HepG2 (cell line): ENCODE results near the gene WDR18. TPM values are rescaled to one million over a fixed set of nuclear protein-coding genes. Genes with fewer than 3 reads are reported as not detected.

ENCODE experiments used
- BORCS8-MEF2B ChIP-seq: sonication (generic); formaldehyde crosslinking; IDR thresholded peaks from 2 replicates; pipeline ENCODE4 v1.8.0; 2022; ENCODE audit warnings: mild to moderate bottlenecking, missing genetic modification reagents
- CHCHD3 ChIP-seq: sonication (generic); formaldehyde crosslinking; IDR thresholded peaks from 2 replicates; pipeline ENCODE4 v1.8.0; 2022; ENCODE audit warnings: mild to moderate bottlenecking, missing genetic modification reagents, moderate library complexity
- FIP1L1 ChIP-seq: fragments of 200-400 bp; formaldehyde crosslinking; IDR thresholded peaks from 2 replicates; pipeline ENCODE4 v1.6.1; 2018; ENCODE audit warnings: low read depth, mild to moderate bottlenecking, low read length, moderate library complexity, borderline replicate concordance; ENCODE audit not compliant: insufficient read depth
- FOSL2 ChIP-seq: sonication (generic); formaldehyde crosslinking; IDR thresholded peaks from 2 replicates; pipeline ENCODE4 v1.4.0; 2020; ENCODE audit warnings: missing genetic modification reagents
- FOXA1 ChIP-seq, 2 experiments: fragments of 450-650 bp in 1 of 2; sonication (generic) in 1 of 2; formaldehyde crosslinking in 1 of 2; IDR thresholded peaks; 2 replicates each; pipeline versions ENCODE4 v1.4.0 to v1.6.1; 2016 to 2020; ENCODE audit warnings: missing genetic modification reagents in 1 of 2
- GTF2F1 ChIP-seq: fragments of 150-350 bp; IDR thresholded peaks from 2 replicates; pipeline ENCODE4 v1.6.1; 2014; ENCODE audit warnings: low read length
- GZF1 ChIP-seq: sonication (generic); formaldehyde crosslinking; IDR thresholded peaks from 2 replicates; pipeline ENCODE4 v1.5.1; 2020; ENCODE audit warnings: mild to moderate bottlenecking, missing genetic modification reagents
- HOXA5 ChIP-seq: sonication (generic); formaldehyde crosslinking; IDR thresholded peaks from 2 replicates; pipeline ENCODE4 v1.4.0; 2020; ENCODE audit warnings: missing genetic modification reagents
- KDM3A ChIP-seq: IDR thresholded peaks from 2 replicates; pipeline ENCODE4 v1.6.1; 2018; ENCODE audit warnings: low read depth, missing compliant biosample characterization
- KLF15 ChIP-seq: sonication (generic); formaldehyde crosslinking; IDR thresholded peaks from 2 replicates; pipeline ENCODE4 v1.8.1; 2023; ENCODE audit warnings: borderline replicate concordance, mild to moderate bottlenecking, inconsistent platforms, missing genetic modification reagents, mixed read lengths
- NFKBIZ ChIP-seq: IDR thresholded peaks from 2 replicates; pipeline ENCODE4 v1.6.1; 2018; ENCODE audit warnings: missing genetic modification reagents, missing compliant biosample characterization
- SALL2 ChIP-seq: sonication (generic); formaldehyde crosslinking; IDR thresholded peaks from 2 replicates; pipeline ENCODE4 v1.8.1; 2023; ENCODE audit warnings: mild to moderate bottlenecking, missing genetic modification reagents, inconsistent platforms
- SIX4 ChIP-seq: sonication (generic); formaldehyde crosslinking; IDR thresholded peaks from 2 replicates; pipeline ENCODE4 v1.4.0; 2020; ENCODE audit warnings: missing genetic modification reagents
- SMARCE1 ChIP-seq: fragments of 450-650 bp; IDR thresholded peaks from 2 replicates; pipeline ENCODE4 v1.6.1; 2017; ENCODE audit warnings: borderline replicate concordance
- SMYD3 ChIP-seq: sonication (generic); formaldehyde crosslinking; IDR thresholded peaks from 2 replicates; pipeline ENCODE4 v1.8.1; 2023; ENCODE audit warnings: mild to moderate bottlenecking, missing genetic modification reagents
- SP140L ChIP-seq: sonication (generic); formaldehyde crosslinking; IDR thresholded peaks from 2 replicates; pipeline ENCODE4 v1.4.0; 2020; ENCODE audit warnings: missing genetic modification reagents, borderline replicate concordance
- SRSF1 ChIP-seq: fragments of 200-400 bp; formaldehyde crosslinking; optimal IDR thresholded peaks from 2 replicates; pipeline ENCODE3; 2017; ENCODE audit warnings: mild to moderate bottlenecking, low read depth, low read length, moderate library complexity
- ZFP82 ChIP-seq: sonication (generic); formaldehyde crosslinking; IDR thresholded peaks from 2 replicates; pipeline ENCODE4 v1.5.1; 2020; ENCODE audit warnings: mild to moderate bottlenecking, missing genetic modification reagents, borderline replicate concordance
- ZNF317 ChIP-seq: sonication (generic); formaldehyde crosslinking; IDR thresholded peaks from 2 replicates; pipeline ENCODE4 v1.5.0; 2020; ENCODE audit warnings: mild to moderate bottlenecking, missing genetic modification reagents
- ZNF496 ChIP-seq: sonication (generic); formaldehyde crosslinking; IDR thresholded peaks from 2 replicates; pipeline ENCODE4 v1.8.1; 2023; ENCODE audit warnings: mild to moderate bottlenecking, moderate library complexity, missing genetic modification reagents; ENCODE audit not compliant: insufficient replicate concordance
- ZNF891 ChIP-seq: sonication (generic); formaldehyde crosslinking; IDR thresholded peaks from 2 replicates; pipeline ENCODE4 v1.5.0; 2020; ENCODE audit warnings: mild to moderate bottlenecking, missing genetic modification reagents
- polyA plus RNA-seq, 8 experiments: library from polyadenylated mRNA; depleted of rRNA in 3 of 8; stranded (reverse) in 7 of 8; unstranded in 1 of 8; fragments of >200 nt; fragmentation: Illumina TruSeq in 4 of 8; extraction: Trizol in 4 of 8; gene quantifications; 2 replicates each; pipeline versions ENCODE4 v1.2.1 to v1.2.3, GENCODE V29; 2011 to 2016; ENCODE audit warnings: low read depth in 4 of 8, missing spikeins in 1 of 8, mixed read lengths in 1 of 8; ENCODE audit not compliant: insufficient read depth in 1 of 8
- total RNA-seq, 5 experiments: library from RNA; depleted of rRNA; stranded (reverse); fragments of >200 nt; fragmentation: Illumina TruSeq; extraction: Trizol; gene quantifications; 2 replicates each; pipeline ENCODE4 v1.2.3, GENCODE V29; 2016; ENCODE audit warnings: low read depth in 1 of 5
- TF ChIP-seq, protein P1 (sequence below): sonication (generic); formaldehyde crosslinking; IDR thresholded peaks from 2 replicates; pipeline ENCODE4 v1.8.0; 2022; ENCODE audit warnings: missing genetic modification reagents, mild to moderate bottlenecking, inconsistent platforms, borderline replicate concordance
- TF ChIP-seq, protein P2 (sequence below): sonication (generic); formaldehyde crosslinking; conservative IDR thresholded peaks from 2 replicates; pipeline ENCODE4 v1.5.0; 2020; ENCODE audit warnings: missing genetic modification reagents
- TF ChIP-seq, protein P3 (sequence below): sonication (generic); formaldehyde crosslinking; IDR thresholded peaks from 2 replicates; pipeline ENCODE4 v1.5.0; 2020; ENCODE audit warnings: mild to moderate bottlenecking, missing genetic modification reagents, borderline replicate concordance

Gene WDR18
- total and polyA plus RNA-seq, 2 of the 13 experiments (the other 11 are each of a cell fraction or from before 2014, with no cell fraction given) = 36.4 to 47.6 TPM

DNA sequence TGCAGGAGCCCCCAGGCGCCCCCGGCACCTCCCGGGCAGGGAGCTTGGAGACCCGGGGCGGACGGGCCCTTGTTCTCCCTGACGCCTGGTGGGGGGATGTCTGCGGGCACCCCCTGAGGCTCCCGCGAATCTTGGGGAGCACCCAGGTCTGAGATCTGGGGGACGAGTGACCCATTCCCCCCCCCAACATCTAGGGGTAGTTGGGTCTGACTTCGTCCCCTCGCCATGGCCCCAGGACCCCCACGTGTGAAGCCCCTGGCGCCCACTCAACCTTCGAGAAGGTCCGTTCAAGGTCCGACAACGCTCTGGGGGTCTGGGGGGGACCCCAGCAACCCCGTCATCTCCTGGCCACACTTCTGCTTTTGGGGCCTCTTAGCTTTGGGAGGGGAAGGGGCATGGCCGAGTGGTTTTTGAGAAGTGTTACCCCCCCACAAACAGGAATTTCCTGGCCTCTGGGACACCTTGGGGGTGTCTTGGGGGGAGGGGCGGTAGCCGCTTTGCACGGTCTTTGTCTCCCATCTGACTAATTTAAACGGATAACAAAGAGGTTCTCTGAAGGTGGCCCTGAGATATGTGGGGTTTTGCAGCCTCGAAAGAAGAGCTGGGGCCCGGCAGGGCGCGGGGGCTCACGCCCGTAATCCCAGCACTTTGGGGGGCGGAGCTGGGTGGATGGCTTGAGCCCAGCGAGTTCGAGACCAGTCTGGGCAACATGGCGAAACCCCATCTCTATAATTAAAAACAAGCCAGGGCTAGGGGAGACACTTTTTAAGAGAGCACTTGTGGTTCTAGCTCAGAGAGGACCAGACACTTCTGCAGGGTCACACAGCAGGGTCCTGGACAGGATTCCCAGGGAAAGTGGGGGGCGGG, 42.9 kb downstream of the WDR18 start (continued):
- TF ChIP-seq SRSF1 (peak; percentile 66), GTF2F1 (no peak), KDM3A (no peak), FIP1L1 (no peak), ZNF317 (CRISPR knock-in tag) (no peak), ZNF891 (no peak), SALL2 (CRISPR knock-in tag) (0 out of 2 replicates have a peak, but pooled peaks have one; percentile 30), BORCS8-MEF2B (CRISPR knock-in tag) (no peak), SP140L (no peak), HOXA5 (CRISPR knock-in tag) (0 out of 2 replicates have a peak, but pooled peaks have one; percentile 34), CHCHD3 (CRISPR knock-in tag) (no peak), FOSL2 (CRISPR knock-in tag) (no peak), NFKBIZ (CRISPR knock-in tag) (no peak), SMARCE1 (no peak), ZFP82 (0 out of 2 replicates have a peak, but pooled peaks have one; percentile 60), KLF15 (CRISPR knock-in tag) (no peak), SMYD3 (CRISPR knock-in tag) (no peak; the same call in 1 of the 2 replicates), SIX4 (CRISPR knock-in tag) (no peak), FOXA1 (IDR thresholded peaks at IDR 0.05) (no peak), FOXA1 (CRISPR knock-in tag; IDR thresholded peaks at IDR 0.05) (no peak), GZF1 (no peak), ZNF496 (CRISPR knock-in tag) (no peak)
- TF ChIP-seq, protein P1, sequence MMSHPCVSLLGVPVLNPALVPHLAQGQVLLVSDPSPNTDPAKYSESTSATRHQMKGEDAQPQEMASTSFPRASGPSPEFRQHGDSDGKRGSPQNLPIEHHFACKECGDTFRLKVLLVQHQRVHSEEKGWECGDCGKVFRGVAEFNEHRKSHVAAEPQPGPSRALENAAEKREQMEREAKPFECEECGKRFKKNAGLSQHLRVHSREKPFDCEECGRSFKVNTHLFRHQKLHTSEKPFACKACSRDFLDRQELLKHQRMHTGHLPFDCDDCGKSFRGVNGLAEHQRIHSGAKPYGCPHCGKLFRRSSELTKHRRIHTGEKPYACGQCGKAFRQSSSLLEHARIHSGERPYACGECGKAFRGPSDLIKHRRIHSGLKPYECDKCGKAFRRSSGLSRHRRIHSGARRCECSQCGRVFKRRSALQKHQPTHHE = peak; percentile 79; the same call in 1 of the 2 replicates
- TF ChIP-seq, protein P2, sequence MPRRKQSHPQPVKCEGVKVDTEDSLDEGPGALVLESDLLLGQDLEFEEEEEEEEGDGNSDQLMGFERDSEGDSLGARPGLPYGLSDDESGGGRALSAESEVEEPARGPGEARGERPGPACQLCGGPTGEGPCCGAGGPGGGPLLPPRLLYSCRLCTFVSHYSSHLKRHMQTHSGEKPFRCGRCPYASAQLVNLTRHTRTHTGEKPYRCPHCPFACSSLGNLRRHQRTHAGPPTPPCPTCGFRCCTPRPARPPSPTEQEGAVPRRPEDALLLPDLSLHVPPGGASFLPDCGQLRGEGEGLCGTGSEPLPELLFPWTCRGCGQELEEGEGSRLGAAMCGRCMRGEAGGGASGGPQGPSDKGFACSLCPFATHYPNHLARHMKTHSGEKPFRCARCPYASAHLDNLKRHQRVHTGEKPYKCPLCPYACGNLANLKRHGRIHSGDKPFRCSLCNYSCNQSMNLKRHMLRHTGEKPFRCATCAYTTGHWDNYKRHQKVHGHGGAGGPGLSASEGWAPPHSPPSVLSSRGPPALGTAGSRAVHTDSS (CRISPR knock-in tag) = no peak
- TF ChIP-seq, protein P3, sequence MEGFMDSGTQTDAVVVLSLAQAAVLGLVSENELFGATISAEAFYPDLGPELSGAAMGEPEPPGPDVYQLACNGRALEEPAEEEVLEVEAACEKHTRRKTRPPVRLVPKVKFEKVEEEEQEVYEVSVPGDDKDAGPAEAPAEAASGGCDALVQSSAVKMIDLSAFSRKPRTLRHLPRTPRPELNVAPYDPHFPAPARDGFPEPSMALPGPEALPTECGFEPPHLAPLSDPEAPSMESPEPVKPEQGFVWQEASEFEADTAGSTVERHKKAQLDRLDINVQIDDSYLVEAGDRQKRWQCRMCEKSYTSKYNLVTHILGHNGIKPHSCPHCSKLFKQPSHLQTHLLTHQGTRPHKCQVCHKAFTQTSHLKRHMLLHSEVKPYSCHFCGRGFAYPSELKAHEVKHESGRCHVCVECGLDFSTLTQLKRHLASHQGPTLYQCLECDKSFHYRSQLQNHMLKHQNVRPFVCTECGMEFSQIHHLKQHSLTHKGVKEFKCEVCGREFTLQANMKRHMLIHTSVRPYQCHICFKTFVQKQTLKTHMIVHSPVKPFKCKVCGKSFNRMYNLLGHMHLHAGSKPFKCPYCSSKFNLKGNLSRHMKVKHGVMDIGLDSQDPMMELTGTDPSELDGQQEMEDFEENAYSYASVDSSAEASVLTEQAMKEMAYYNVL = no peak
